ENCODE data around the gene MRGPRE.
"Not testable (repeated sequence)": the region's sequence is repeated elsewhere in the genome, so short reads cannot be mapped to it uniquely, and the experiment has no call there.

DNA sequence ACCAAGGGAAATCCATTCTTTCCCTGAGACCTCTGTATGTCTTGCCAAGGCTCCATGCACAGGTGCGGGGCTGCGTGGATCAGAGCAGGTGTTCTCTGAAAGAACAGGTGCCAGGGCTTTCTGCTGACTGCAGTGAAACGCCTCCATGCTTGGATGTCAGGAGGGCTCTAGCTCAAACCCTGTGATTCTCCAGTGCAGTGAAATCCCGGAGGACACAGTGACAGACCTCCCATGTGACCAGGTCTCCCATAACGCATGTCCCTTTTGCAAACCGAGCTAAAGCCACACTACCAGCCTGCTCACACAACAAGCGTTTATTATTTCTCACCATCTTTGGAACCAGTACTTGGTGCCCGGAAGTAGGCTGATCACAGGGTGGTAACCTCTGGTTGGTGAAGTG, 41.4 kb upstream of the MRGPRE start:
- TF ChIP-seq EGR1 (IDR thresholded peaks at IDR 0.05; ENCODE audit: low read depth in 2 of 2); SP1 (IDR thresholded peaks at IDR 0.05); NR2F2 (IDR thresholded peaks at IDR 0.05): not testable (repeated sequence)
- TF ChIP-seq, protein P1, sequence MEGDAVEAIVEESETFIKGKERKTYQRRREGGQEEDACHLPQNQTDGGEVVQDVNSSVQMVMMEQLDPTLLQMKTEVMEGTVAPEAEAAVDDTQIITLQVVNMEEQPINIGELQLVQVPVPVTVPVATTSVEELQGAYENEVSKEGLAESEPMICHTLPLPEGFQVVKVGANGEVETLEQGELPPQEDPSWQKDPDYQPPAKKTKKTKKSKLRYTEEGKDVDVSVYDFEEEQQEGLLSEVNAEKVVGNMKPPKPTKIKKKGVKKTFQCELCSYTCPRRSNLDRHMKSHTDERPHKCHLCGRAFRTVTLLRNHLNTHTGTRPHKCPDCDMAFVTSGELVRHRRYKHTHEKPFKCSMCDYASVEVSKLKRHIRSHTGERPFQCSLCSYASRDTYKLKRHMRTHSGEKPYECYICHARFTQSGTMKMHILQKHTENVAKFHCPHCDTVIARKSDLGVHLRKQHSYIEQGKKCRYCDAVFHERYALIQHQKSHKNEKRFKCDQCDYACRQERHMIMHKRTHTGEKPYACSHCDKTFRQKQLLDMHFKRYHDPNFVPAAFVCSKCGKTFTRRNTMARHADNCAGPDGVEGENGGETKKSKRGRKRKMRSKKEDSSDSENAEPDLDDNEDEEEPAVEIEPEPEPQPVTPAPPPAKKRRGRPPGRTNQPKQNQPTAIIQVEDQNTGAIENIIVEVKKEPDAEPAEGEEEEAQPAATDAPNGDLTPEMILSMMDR (IDR thresholded peaks at IDR 0.05; ENCODE audit: low read depth, low read length, missing input control): not testable (repeated sequence)
